NCI-H524 treated with DMSO at 0.1 percent for 48 hours (cell line): ENCODE data around the gene MEDAG.
A peak's percentile ranks its signal among the peaks of the same experiment; 100 is the strongest.

Source experiments
- DNase-seq: peaks from one replicate; lab custom pipeline; 2025; lab: John Stamatoyannopoulos, UW

MEDAG gene

DNA sequence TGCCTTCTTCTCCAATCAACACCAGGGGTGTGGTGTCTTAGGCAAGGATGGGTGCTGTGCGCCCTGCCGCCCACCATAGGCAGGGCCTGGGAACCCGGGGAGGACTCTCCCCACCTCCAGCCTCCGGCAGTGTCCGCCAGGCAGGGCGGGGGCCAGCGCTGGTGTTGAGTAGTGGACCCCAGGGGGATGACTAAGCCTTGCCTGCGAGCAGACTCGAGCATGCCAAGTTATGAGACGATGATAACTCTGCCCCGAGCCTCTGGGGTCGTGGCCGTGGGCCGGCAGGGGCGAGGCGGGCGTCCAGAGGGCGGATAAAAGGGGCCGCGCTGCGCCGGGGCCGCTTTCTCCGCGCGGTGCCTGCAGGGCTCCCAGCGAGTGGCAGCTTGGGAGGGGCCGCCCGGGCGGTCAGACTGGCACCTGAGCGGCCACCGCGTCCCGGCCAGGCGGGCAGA, at the start of gene MEDAG:
TSS of gene MEDAG (plus strand) at position 340 of the 452 bp plus-strand sequence. CDS start 245 bp downstream, outside the sequence.
- DNase-seq: no peak

DNA sequence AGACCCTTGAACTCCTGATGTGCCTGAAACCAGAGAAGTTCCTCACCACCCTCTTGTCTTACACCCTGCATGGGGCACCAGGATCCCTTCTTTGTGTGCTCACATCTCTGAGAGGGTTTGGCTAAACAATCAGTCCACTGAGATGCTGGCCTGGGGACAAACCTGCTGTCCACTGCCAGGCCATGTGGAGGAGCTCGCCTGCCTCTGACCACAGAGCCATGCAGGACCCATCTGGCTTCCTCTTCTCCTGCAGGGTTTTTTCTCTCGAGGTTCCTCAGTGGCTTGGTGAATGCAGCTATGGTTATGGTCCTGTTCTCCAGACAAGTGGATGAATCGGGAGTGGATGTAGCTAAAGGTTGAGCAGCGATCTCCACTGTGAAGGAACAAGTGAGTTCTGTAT, 49.1 kb upstream of the MEDAG start:
- no peak for DNase-seq

DNA sequence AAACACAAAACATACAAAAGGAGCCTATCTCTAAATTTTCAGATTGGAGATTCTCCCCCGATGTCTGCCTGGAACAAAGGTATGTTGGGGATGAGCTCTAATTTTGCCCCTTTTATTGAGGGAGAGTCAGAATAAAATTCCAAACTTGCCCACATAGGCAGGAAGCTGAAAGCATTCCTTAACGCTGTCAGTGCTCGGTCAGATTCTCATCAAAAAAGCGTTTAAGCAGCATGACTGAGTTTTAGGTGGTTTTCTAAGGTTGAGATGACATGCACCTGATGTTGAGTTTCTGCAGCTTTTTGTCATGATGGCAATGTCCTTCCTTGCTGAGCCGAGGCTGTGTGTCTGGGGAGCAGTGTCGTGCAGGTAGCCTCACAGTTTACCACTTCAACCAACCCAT, 48.4 kb upstream of the MEDAG start:
- no peak for DNase-seq

DNA sequence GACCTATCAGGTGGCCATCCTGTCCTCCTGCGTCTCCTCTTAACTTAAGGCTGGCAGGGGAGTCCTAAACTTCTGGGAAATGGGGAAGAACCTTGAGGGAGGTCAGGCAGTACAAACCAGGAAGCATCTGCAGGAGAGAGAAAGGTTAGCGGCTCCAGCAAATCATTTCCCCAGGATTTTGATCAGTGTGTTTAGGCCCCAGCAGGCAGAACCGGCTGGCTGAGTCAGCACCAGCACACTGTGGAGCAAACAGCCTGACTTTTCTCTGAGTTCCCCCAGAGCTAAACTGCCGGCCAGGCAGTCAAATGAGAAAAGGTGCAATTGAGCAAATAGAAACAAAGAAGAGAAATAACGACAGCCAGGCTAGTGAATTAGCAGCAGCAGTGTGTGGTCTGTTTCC, 46.7 kb upstream of the MEDAG start:
- no peak for DNase-seq

DNA sequence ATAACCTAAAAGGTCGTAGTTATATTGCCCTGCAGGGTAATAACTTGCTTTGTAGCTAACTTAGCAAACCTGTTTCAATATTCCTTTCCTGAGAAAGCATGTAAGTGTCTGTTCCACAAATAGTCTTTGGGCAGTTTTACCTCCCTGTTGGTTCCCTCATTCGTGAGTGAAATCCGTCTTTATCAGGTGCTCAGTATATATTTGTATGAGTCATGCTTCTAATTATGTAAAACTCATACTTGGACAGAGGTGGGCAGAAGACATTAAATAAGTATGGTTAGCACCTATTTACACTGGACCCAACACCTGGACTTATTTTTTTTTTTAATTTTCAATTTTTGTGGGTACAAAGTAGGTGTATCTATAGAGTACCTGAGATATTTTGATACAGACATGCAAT, 44.9 kb upstream of the MEDAG start:
- no peak for DNase-seq

DNA sequence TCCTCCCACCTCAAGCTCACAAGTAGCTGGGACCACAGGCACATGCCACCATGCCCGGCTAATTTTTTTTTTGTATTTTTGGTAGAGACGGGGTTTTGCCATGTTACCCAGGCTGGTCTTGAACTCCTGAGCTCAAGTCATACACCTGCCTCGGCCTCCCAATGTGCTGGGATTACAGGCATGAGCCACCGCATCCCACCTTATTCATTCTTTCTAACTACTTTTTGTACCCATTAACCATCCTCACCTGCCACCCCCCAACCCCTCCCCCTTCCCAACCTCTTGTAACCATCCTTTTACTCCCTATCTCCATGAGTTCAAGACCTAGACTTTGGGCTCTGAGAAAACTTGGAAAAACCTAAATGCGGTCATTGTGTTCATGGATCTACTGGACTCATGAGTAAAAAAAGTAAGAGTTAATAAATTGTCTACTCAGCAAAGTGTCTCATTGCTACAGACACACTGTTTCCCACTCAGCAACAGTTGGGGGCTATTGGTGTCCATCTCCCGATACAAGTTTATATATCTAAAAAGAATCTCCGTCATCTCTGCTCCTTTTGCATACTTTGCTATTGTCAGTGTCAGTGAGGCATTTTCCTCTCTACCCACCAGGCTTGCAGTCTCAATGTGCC, 44.1 kb upstream of the MEDAG start:
- no peak for DNase-seq

DNA sequence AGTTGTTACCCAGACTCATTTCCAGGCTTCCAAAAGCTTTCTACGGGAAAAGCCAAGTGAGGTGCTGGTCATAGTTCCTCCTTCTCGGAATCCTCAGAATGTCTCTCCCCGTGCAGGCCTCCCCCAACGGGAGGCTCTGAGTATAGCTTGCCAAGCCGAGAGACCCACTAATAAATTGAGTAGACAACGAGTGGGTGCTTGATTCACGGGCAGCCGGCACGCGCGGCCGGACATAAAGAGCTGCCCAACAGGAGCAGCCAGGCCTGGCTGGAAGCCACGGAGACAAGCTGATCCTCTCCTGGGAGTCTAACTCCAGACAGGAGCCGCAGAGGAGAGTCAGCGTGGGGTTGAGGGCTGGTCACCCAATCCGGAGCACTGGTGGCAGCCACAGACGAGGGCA, 43.4 kb upstream of the MEDAG start:
- DNase-seq: no peak

DNA sequence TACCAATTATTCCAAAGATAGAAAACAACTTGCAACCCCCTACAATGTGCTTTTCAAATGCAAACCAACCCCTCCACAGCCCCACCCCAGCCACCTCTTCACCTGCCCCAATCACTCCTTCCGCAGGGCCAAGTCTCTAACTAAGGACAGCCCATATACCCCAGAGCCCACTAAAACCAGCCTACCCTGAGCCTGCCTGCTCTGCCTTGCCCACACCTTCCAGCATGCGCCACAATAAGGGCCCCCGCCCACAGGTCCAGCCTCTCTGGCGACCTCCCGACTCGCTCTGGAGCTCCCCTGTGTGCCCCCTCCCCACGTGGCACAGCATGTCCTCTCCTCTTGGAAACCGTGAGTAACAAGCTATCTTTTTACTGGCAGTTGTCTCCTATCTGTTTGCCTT, 42.8 kb upstream of the MEDAG start:
- no peak for DNase-seq

DNA sequence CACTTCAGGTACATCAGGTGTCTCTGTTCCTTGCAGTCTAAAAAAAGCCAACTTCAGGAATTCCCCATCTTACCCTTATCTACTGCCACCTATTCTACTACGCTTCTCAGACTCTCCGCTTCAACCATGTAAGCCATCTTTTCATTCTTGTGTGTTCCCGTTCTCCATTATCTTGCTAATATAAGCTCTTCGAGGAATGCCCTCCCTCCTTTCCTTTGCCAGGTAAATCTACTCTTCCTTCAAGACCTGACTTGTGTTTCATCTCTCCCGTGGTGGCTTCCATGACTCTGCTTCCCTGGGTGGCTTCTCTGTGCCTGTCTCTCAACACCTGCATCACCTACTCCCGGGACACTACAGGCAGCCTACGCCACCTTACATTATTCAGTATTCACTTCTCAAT, 42.3 kb upstream of the MEDAG start:
- no peak for DNase-seq

DNA sequence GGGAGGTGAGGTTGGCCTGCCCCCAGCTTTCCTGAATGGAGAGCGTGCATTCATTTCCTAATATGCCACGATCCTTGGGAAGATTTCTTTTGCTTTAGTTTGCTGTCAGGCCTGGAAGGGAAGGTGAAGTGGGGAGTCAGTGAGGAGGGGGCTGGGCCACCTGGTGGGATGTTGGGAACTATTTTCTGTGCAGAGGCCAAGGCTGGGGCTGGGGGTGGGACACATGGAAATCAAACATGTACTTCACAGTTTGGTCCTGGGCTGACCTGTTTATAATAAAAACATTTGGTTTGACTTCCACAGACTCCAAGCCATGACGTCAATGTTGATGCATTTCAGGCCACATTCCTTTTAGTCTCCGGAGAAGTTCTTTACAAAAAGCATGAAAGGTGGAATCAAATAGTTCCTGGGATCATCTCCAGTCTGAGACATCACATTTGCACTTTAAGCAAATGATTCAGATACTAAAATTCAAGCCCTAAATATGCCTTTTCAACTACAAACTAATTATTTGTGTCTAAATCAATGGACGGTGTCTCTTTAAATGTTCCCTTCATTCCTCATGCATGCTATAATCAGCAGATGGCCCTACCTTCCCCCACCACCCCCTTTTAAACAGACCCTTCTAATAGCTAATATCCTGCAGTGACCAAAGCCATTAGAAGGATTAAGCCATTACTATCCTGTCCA, 41.5 kb upstream of the MEDAG start:
- peak; percentile 86 for DNase-seq

DNA sequence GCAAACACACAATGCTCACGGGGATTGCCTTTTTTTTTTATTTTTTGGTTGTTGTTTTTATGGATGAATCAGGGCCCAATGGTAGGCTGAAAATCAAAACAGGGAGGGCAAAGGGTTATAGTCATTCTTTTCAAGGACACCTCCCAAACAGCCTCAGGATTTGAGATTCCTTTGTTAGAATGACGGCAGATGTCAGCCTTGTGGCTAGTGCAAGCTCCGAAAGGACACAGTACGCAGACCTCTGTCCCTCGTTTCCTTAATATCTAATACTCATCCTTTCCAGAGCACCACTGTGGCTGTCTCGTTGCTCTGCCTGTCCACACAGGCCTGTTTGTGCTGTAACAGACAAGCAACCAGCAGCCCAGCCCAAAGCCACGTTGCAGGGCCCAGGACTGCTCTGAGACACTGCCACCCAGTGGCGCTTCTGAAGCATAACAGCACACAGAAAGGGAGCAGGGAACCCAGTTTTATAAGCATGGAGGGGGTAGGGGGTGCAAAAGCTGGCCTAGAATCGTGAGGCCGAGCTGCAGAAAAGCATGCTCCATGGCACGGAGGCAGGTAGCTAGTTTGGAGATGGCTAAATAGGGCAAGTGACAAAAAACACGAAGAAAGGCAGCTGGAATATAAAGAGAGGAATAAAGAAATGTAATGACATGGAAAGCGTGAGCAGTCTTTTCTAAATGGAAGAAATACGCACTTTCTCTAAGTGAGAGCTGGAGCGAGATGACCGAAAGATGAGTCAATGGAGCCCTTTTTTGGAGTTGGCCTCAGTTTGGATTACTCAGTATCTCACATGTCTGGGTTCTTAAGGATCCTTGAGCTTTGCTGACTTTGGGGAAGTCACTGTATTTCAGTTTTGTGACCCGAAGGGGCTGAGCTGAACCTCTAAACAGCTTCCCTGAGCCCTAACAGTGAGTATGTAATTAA, 40.7 kb upstream of the MEDAG start:
- DNase-seq: peak; percentile 88

DNA sequence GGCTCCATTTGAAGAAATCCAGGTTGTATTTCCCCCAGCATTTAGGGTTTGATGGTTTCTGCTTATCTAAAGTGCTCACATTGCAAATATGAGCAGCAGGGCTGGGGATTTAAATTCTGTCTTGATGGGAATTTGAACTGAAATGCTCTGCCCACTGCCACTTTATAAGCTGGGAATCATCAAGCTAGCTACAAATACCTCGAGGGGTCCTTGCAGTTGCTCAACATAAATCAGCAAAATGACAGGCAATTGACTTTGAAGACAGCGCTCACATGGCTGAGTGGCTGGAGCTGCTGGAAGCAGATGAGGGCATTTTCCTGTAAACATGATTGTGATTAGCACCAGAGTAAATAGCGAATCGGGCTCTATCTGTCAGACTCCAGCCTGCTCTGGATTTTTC, 39.4 kb upstream of the MEDAG start:
- peak; percentile 98 for DNase-seq

DNA sequence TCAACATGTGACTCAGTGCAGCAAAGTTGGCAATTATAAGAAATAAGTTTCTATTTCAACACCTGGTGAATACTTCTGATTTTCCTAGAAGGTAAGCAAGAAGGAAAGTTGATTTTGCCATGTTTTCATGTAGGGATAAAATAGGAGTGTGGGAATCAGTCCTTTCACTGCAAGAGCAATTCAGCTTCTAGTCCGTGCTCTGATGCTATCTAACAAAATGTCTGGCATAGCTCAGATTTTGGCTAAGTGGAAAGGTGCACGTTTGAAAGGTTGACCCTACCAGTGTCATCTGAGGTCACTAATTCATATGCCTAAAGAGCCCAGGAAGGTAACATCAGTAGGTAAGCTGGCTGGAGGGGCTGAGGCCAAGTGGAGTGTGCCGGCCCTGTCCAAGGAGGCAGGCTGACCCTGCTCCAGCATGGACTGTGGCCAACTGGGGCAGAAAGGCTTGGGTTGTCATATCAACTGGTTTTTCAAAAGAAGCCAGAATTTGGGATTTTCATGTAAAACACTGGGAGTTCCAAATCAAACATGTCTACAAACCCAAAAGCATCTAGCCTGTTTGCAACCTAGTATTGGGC, 38.9 kb upstream of the MEDAG start:
- DNase-seq: no peak

DNA sequence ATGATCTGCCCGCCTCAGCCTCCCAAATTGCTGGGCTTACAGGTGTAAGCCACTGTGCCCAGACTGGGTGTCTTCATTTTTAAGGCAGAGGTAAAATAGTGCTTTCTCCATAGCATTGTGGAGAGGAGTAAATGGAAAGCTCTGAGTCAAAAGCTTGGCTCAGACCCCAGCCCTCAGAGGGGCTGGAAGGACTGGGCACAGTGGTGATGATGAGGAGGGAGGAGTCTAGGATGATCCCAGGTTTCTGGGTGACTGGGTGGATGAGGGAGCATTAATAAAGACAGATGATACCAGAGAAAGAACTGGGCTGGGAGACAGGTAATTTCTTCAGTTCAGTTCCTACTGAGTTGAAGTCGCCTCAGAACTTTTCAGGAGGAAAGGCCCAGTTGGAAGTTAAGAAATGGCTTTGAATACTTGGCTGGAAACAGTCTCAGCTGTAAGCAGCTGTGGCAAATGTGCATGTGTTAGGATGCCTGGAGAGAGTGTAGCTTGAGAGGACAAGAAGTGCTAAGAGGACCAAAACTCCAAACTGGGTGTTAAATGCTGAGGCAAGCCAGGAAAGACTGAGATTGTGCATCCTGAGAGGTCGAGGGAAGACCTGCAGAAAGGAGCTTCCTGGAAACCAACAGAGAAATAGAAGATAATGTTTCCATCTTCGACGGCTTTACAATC, 37.1 kb upstream of the MEDAG start:
- no peak for DNase-seq

DNA sequence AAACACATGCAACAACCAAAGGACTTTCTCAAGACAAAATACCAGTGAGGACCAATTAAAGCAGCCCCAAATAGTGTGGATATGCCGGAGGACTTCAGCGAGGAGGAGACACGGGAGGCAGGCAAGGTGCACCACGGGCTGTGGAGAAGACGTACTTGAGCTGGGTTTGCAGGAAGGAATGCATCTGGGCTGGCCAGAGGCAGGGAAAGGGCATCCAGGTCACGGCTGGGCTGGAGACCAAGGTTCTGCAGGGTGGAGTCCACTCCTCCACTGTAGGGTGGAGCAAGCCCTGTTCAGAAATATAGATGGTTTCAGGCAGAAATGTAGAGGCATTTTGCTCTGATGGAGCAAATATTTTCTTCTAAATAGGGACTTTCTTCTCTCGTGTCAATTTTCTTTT, 36.6 kb upstream of the MEDAG start:
- no peak for DNase-seq

DNA sequence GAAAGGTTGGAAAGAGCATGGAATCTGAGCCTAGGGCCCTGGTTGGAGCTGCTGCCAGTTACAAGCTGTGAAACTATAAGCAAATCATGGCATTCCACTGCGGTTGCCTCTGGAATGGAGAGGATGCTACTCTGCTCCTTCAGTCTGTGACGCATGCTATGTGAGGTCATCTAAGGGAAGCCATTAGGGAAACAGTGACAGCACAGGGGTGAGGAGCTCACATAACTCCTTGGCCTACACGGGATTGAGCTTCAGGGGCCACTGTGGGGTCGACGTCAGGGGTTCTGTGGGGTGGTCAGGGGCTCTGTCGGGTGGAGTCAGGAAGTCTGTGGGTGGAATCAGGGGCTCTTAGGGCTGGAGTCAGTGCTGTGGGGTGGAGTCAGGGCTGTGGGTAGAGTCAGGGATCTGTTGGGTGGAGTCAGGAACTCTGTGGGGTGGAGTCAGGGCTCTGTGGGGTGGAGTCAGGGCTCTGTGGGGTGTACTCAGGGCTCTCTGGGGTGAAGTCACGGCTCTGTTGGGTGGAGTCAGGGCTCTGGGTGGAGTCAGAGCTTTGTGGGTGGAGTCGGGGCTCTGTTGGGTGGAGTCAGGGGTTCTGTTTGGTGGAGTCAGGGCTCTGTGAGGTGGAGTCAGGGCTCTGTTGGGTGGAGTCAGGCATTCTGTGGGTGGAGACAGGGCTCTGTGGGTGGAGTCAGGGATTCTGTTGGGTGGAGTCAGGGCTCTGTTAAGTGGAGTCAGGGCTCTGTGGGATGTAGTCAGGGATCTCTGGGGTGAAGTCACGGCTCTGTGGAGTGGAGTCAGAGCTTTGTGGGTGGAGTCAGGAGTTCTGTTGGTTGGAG, 35.8 kb upstream of the MEDAG start:
- DNase-seq: no peak

DNA sequence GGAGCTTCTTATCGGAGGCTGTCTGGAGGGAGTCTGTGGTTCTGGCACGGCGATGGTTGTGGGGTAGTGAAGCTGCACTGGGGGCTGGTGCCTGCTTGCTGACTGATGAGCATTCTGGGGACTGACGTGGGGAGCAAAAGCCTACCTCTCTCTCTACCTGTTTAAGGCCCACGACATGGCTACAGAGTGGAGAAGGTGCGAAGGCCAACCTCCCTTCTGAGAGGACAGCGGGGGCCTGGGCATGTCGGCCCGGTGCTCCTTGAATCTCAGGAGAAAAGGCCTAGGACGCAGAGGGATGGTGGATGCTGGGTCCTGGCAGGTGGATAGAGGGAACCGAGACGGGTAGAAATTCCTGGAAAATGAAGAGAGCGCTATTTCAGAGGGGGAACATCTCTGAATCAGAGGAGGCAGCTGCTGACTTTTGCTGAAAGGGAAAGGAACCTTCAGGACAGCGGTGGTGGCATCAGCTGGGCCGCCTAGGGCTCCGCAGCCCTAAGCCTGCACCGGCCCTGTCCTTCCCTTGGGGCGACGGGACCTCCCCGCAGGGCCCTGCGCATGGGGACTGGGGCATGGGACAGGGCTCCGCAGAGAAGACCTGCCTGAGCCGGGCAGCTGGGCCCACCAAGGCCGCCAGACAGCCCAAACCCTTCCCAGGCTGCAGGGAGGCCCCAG, 35.0 kb upstream of the MEDAG start:
- DNase-seq: no peak

DNA sequence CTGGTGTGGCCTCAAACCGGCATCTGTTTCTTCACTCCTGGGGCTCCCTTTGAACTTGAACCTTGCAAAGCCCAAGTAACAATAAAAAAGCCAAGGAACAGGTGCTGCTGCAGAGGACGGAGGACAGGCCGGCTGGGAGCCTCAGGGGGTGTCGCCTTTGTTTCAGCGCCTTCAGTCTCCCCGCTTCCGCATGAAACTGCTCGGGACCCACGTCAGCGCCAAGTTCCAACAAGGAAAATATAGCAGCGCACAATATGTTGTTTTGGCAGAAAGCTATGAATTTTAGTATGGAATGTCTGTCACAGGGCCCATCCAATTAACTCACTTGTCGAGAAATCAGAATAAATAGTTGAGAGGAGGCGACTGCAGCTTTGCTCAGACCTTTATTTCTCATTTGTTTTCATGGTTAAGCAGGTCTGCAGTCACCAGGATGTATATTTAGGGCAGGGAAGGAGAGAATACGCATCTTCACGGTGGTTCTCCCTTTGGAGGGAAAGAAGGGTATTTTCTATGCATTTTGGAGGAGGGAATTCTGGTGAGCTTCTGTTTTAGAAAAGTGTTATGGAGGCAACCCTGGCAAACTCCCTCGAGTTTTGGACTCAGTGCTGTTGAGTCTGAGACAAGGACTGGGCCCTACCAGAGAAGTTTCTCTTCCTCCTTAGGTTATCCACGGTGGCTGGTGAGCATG, 34.3 kb upstream of the MEDAG start:
- DNase-seq: no peak

DNA sequence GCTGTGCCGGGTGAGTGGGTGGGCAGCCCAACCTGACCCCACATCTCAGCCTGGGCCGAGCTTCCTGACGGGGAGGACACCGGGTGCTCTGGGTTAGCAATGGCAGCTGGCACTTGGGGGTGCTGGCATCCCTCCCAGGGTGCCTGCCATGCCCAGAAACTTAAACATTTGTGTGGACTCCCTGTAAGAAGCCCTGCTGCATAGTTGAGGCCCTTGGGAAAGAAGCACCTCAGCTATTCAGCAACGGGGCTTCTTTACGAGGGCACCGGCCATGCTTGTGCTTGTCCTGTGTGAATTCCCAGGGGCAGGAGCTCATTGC, 33.8 kb upstream of the MEDAG start:
- no peak for DNase-seq
